Measurements from ENCODE around the gene C9orf153. TPM values are rescaled to one million over a fixed set of nuclear protein-coding genes. Genes with fewer than 3 reads are reported as not detected.

The C9orf153 gene
- total RNA-seq, 4 donors from 2014 or later = 0.33 to 0.46 TPM; not detected in 2

- Histone ChIP-seq H3K4me3 (peak overlapping the region; percentile 86 to 98 (median 96)), H3K4me1 (peaks cover 29 to 53% (median 47%) of the 10 kb centered on the region in 4 donors), H3K36me3 (peaks cover 0 to 16% (median 0%) of the 10 kb centered on the region in 4 donors), H3K27ac (replicated peaks in 1 of 4) (peak overlapping the region; percentile 95 to 99 (median 98)), H3K9me3 (no peaks in the 10 kb centered on the region), H3K27me3 (no peaks in the 10 kb centered on the region)
- DNase-seq (ENCODE audit: extremely low spot score) = no peak
- intact Hi-C loops (cut with DNase I) = no loop called here
- TF ChIP-seq EP300 (IDR thresholded peaks at IDR 0.05) (no peak), POLR2A (IDR thresholded peaks at IDR 0.05; ENCODE audit: low read depth) (no peak), POLR2AphosphoS5 (IDR thresholded peaks at IDR 0.05) (no peak)
- TF ChIP-seq, protein P1, sequence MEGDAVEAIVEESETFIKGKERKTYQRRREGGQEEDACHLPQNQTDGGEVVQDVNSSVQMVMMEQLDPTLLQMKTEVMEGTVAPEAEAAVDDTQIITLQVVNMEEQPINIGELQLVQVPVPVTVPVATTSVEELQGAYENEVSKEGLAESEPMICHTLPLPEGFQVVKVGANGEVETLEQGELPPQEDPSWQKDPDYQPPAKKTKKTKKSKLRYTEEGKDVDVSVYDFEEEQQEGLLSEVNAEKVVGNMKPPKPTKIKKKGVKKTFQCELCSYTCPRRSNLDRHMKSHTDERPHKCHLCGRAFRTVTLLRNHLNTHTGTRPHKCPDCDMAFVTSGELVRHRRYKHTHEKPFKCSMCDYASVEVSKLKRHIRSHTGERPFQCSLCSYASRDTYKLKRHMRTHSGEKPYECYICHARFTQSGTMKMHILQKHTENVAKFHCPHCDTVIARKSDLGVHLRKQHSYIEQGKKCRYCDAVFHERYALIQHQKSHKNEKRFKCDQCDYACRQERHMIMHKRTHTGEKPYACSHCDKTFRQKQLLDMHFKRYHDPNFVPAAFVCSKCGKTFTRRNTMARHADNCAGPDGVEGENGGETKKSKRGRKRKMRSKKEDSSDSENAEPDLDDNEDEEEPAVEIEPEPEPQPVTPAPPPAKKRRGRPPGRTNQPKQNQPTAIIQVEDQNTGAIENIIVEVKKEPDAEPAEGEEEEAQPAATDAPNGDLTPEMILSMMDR (IDR thresholded peaks at IDR 0.05) = no peak
- under 1% methylated on average over 28 of the region's 31 CpGs for WGBS
These were observed 22.2 kb upstream of the C9orf153 start for GRCh38 chr9:86281593-86282076.

DNA sequence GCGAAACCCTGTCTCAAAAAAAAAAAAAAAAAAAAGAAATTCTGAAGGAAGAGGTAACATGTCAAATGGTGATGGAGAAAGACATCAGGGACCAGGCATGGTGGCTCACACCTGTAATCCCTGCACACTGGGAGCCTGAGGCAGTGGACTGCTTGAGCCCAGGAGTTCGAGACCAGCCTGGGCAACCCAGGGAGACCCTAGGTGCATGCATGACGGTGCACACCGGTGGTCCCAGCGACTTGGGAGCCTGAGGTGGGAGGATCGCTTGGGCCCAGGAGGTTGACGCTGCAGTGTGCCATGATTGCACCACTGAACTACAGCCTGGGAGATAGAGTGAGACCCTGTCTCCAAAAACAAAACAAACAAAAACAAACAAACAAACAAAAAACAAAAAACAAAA, 21.1 kb upstream of the C9orf153 start:
- intact Hi-C loops (cut with DNase I) = no loop called here
- Histone ChIP-seq H3K27me3 (no peaks in the 10 kb centered on the region), H3K27ac (replicated peaks in 1 of 4) (no peak overlapping the region), H3K4me1 (peaks cover 38 to 62% (median 57%) of the 10 kb centered on the region in 4 donors), H3K4me3 (peak overlapping the region in 1 of 4 donors; percentile 98), H3K36me3 (peaks cover 0 to 12% (median 0%) of the 10 kb centered on the region in 4 donors), H3K9me3 (no peaks in the 10 kb centered on the region)
- TF ChIP-seq, protein P1 (IDR thresholded peaks at IDR 0.05) = no peak
- TF ChIP-seq EP300 (IDR thresholded peaks at IDR 0.05) (no peak), POLR2A (IDR thresholded peaks at IDR 0.05; ENCODE audit: low read depth) (no peak), POLR2AphosphoS5 (IDR thresholded peaks at IDR 0.05) (no peak)
- DNase-seq (ENCODE audit: extremely low spot score) = no peak
- WGBS = 94% methylated on average over 7 of the region's 7 CpGs

GRCh38 chr9:86279839-86280238, 20.4 kb upstream of the C9orf153 start:
- TF ChIP-seq POLR2A (IDR thresholded peaks at IDR 0.05; ENCODE audit: low read depth) = no peak
- TF ChIP-seq, protein P1 (IDR thresholded peaks at IDR 0.05) = no peak
- no peak for TF ChIP-seq EP300 (IDR thresholded peaks at IDR 0.05)
- TF ChIP-seq POLR2AphosphoS5 (IDR thresholded peaks at IDR 0.05) = no peak
- Histone ChIP-seq H3K36me3 (peaks cover 0 to 12% (median 0%) of the 10 kb centered on the region in 4 donors), H3K4me3 (no peak overlapping the region), H3K9me3 (no peaks in the 10 kb centered on the region), H3K27me3 (no peaks in the 10 kb centered on the region), H3K27ac (replicated peaks in 1 of 4) (no peak overlapping the region), H3K4me1 (peaks cover 45 to 70% (median 64%) of the 10 kb centered on the region in 4 donors)
- WGBS = 92% methylated on average over 3 of the region's 3 CpGs
- DNase-seq (ENCODE audit: extremely low spot score) = no peak
- intact Hi-C loops (cut with DNase I) = loop anchor here (10.0 kb wide), 1 partner anchor 75 kb away; no protein-coding TSS in a partner anchor

DNA sequence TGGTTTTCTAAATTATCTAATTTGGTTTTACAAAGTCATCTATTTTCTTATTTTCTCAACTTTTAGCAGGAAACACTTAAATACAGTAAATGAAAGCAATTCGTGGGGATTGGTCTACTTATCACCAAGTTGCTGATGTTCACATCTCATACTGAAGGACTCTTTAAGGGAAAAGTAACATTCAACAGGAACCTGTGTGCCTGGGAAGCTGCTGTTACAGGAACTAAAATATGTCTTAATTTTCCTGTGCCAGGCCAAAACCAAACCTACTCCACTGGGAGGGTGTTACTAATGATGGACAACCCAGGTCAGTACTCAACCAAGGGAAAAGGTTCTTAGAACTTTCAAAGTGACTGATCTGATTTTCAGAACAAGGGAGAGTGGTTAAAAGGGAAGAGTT, 17.6 kb upstream of the C9orf153 start:
- WGBS = 72% methylated on average over 1 of the region's 1 CpG
- Histone ChIP-seq H3K27ac (replicated peaks in 1 of 4) (no peak overlapping the region), H3K36me3 (peaks cover 9 to 31% (median 16%) of the 10 kb centered on the region in 4 donors), H3K4me1 (peaks cover 49 to 64% (median 61%) of the 10 kb centered on the region in 4 donors), H3K9me3 (no peaks in the 10 kb centered on the region), H3K4me3 (no peak overlapping the region), H3K27me3 (no peaks in the 10 kb centered on the region)
- DNase-seq (ENCODE audit: extremely low spot score) = no peak
- intact Hi-C loops (cut with DNase I) = loop anchor here (10.0 kb wide), 1 partner anchor 72 kb away; no protein-coding TSS in a partner anchor
- TF ChIP-seq POLR2A (IDR thresholded peaks at IDR 0.05; ENCODE audit: low read depth) (no peak), EP300 (IDR thresholded peaks at IDR 0.05) (no peak), POLR2AphosphoS5 (IDR thresholded peaks at IDR 0.05) (no peak)
- TF ChIP-seq, protein P1 (IDR thresholded peaks at IDR 0.05) = no peak
